Muscle of leg (tissue), 16 donors: ENCODE data around the gene MPDU1. TPM values are rescaled to one million over a fixed set of nuclear protein-coding genes. Genes with fewer than 3 reads are reported as not detected.

ENCODE experiments used
- DNase-seq: peaks from one replicate; pipeline ENCODE4 v3.0.0; 2013
- H3K27ac ChIP-seq: one replicate; pipeline ENCODE4 v1.5.1; 2013; ENCODE audit warnings: mild to moderate bottlenecking, low read length, control low read depth
- H3K27me3 ChIP-seq: one replicate; pipeline ENCODE4 v1.6.1; 2013; ENCODE audit warnings: low read length; ENCODE audit not compliant: control insufficient read depth, insufficient read depth
- H3K36me3 ChIP-seq: one replicate; pipeline ENCODE4 v1.6.1; 2013; ENCODE audit warnings: low read length; ENCODE audit not compliant: control insufficient read depth, insufficient read depth
- H3K4me1 ChIP-seq: one replicate; pipeline ENCODE4 v1.6.1; 2013; ENCODE audit warnings: low read length; ENCODE audit not compliant: control insufficient read depth, insufficient read depth
- H3K4me3 ChIP-seq: one replicate; pipeline ENCODE4 v1.5.1; 2013; ENCODE audit warnings: low read length, control low read depth
- H3K9me3 ChIP-seq: replicated peaks from 2 replicates; pipeline ENCODE4 v1.6.1; 2013; ENCODE audit warnings: low read depth, low read length; ENCODE audit not compliant: control insufficient read depth
- WGBS: methylation state at CpG from one replicate; pipeline ENCODE4 v1.1.5; 2013; ENCODE audit warnings: missing lambda C conversion rate; ENCODE audit not compliant: insufficient coverage; 5-methylcytosine and 5-hydroxymethylcytosine counted together
- long read RNA-seq, 11 donors: transcript quantifications; one replicate each; lab custom pipeline, GENCODE V29; 2026
- polyA plus RNA-seq, 8 donors: library from polyadenylated mRNA; unstranded; fragments of 120-200 nt; gene quantifications; one replicate each; pipeline versions ENCODE4 v1.2.1 to v1.2.3, GENCODE V29; 2013; ENCODE audit warnings: inconsistent platforms in 1 of 8, low replicate concordance in 1 of 8; ENCODE audit not compliant: insufficient read length in 8 of 8, insufficient read depth in 1 of 8
- total RNA-seq: library from RNA; stranded (reverse); fragments of 120-200 nt; gene quantifications from one replicate; pipeline ENCODE4 v1.2.4, GENCODE V29; 2013

The MPDU1 gene
- total RNA-seq, result 34.4 TPM
- 10 to 100 TPM; 43.2 to 63.6 (median 50.2) TPM for polyA plus RNA-seq
- long read RNA-seq, donor 1, partial matches to known transcripts, result 0 of 7 reads
- long read RNA-seq, donor 1, other reads (novel, unspliced or antisense), result 0 of 7 reads
- long read RNA-seq, donor 2, partial matches to known transcripts, result 0 of 1 reads
- long read RNA-seq, donor 2, other reads (novel, unspliced or antisense), result 0 of 1 reads
- long read RNA-seq, donor 3, transcript MPDU1-201 (7 exons, 1,601 nt), result major isoform, 13 of 23 reads
- long read RNA-seq, donor 3, partial matches to known transcripts, result 7 of 23 reads
- long read RNA-seq, donor 3, other reads (novel, unspliced or antisense), result 0 of 23 reads
- long read RNA-seq, donor 4, transcript MPDU1-201 (7 exons, 1,601 nt), result major isoform, 10 of 16 reads
- long read RNA-seq, donor 4, transcript MPDU1-208 (2 exons, 1,195 nt), result minor isoform, 5 of 16 reads
- long read RNA-seq, donor 4, partial matches to known transcripts, result 0 of 16 reads
- long read RNA-seq, donor 4, other reads (novel, unspliced or antisense), result 0 of 16 reads
- long read RNA-seq, donor 5, transcript MPDU1-201 (7 exons, 1,601 nt), result major isoform, 31 of 91 reads
- long read RNA-seq, donor 5, partial matches to known transcripts, result 43 of 91 reads
- long read RNA-seq, donor 5, other reads (novel, unspliced or antisense), result 6 of 91 reads
- long read RNA-seq, donor 6, transcript MPDU1-201 (7 exons, 1,601 nt), result major isoform, 36 of 45 reads
- long read RNA-seq, donor 6, partial matches to known transcripts, result 0 of 45 reads
- long read RNA-seq, donor 6, other reads (novel, unspliced or antisense), result 0 of 45 reads
- long read RNA-seq, donor 7, transcript MPDU1-201 (7 exons, 1,601 nt), result major isoform, 18 of 27 reads
- long read RNA-seq, donor 7, partial matches to known transcripts, result 0 of 27 reads
- long read RNA-seq, donor 7, other reads (novel, unspliced or antisense), result 0 of 27 reads
- long read RNA-seq, donor 8, transcript MPDU1-201 (7 exons, 1,601 nt), result major isoform, 8 of 14 reads
- long read RNA-seq, donor 8, partial matches to known transcripts, result 0 of 14 reads
- long read RNA-seq, donor 8, other reads (novel, unspliced or antisense), result 0 of 14 reads
- long read RNA-seq, donor 9, transcript MPDU1-201 (7 exons, 1,601 nt), result major isoform, 11 of 16 reads
- long read RNA-seq, donor 9, partial matches to known transcripts, result 0 of 16 reads
- long read RNA-seq, donor 9, other reads (novel, unspliced or antisense), result 0 of 16 reads
- long read RNA-seq, donor 10, transcript MPDU1-201 (7 exons, 1,601 nt), result major isoform, 29 of 48 reads
- long read RNA-seq, donor 10, partial matches to known transcripts, result 11 of 48 reads
- long read RNA-seq, donor 10, other reads (novel, unspliced or antisense), result 0 of 48 reads
- long read RNA-seq, donor 11, transcript MPDU1-201 (7 exons, 1,601 nt), result major isoform, 9 of 13 reads
- long read RNA-seq, donor 11, partial matches to known transcripts, result 0 of 13 reads
- long read RNA-seq, donor 11, other reads (novel, unspliced or antisense), result 0 of 13 reads

- peaks cover 43% of the 10 kb centered on the region for H3K36me3 ChIP-seq
- peak within 1 kb of the TSS; percentile 97 for H3K27ac ChIP-seq
- H3K9me3 ChIP-seq, result no peaks in the 10 kb centered on the region
- H3K4me3 ChIP-seq, result peak within 1 kb of the TSS; percentile 62
- WGBS, result 2% methylated on average over 56 of the region's 69 CpGs
- H3K4me1 ChIP-seq, result peaks cover 64% of the 10 kb centered on the region
- no peaks in the 10 kb centered on the region for H3K27me3 ChIP-seq
- DNase-seq, result peak; percentile 100
These were observed at the start of gene MPDU1 for GRCh38 chr17:7583253-7584109. MPDU1 (plus strand) TSS chr17:7583852; CDS start chr17:7583863, 11 bp downstream.

DNA sequence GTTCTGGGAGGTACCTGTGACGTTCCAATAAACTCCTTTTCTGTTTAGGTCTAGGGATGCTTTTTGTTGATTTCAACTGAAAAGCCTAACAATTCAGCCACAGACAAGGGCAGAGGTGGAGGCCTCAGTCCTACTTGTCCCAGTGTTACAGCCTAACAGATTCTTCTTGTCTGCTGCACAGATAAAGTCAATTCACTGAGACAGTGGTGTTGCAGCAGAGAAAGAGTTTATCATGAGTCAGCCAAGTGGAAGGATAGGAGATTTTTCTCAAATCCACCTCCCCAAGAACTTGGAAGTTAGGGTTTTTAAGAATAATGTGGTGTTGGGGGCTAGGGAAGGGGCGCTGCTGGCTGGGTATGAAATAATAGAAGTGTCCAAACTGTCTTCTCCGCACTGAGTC, 45.6 kb upstream of the MPDU1 start:
- WGBS, result no CpG with 5 or more reads among the region's 3 CpGs
- H3K9me3 ChIP-seq, result peaks cover 6% of the 10 kb centered on the region
- no peaks in the 10 kb centered on the region for H3K4me1 ChIP-seq
- no peaks in the 10 kb centered on the region for H3K36me3 ChIP-seq
- DNase-seq, result no peak
- H3K4me3 ChIP-seq, result no peak overlapping the region
- H3K27me3 ChIP-seq, result peaks cover 2% of the 10 kb centered on the region
- H3K27ac ChIP-seq, result no peak overlapping the region

GRCh38 chr17:7538891-7539545, 44.6 kb upstream of the MPDU1 start:
- Histone ChIP-seq H3K27ac (no peak overlapping the region), H3K4me1 (no peaks in the 10 kb centered on the region), H3K27me3 (peaks cover 2% of the 10 kb centered on the region), H3K9me3 (peaks cover 6% of the 10 kb centered on the region), H3K4me3 (no peak overlapping the region), H3K36me3 (no peaks in the 10 kb centered on the region)
- no peak for DNase-seq
- 48% methylated on average over 6 of the region's 11 CpGs for WGBS

DNA sequence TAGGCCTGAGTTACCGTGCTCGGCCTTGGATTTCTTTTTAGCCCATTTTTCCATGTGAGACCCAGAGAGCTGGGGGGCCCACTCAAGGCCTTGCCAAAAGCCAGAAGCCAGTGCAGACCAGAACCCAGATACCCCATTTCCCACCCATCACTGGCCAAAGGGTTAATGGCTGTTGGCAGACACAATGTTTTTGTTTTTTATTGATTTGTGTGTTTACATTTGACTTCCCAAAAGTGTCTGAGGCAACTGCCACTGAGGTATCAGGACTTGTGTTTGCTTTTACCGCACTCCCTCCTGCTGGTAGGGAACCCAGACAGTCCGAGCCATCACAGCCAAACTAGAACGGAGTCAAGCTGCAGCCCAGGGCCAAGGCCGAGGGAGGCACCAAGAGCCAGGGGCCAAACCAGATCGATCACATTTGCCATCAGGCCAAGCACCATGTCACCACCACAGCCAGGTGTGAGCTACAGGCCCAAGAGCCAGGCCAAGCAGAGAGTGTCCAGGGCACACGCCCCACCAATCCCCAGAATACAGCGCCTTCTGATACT, 42.5 kb upstream of the MPDU1 start:
- no peak for DNase-seq
- Histone ChIP-seq H3K27ac (no peak overlapping the region), H3K27me3 (peaks cover 2% of the 10 kb centered on the region), H3K4me3 (no peak overlapping the region), H3K4me1 (no peaks in the 10 kb centered on the region), H3K36me3 (no peaks in the 10 kb centered on the region), H3K9me3 (peaks cover 6% of the 10 kb centered on the region)
- 84% methylated on average over 7 of the region's 9 CpGs for WGBS

GRCh38 chr17:7544911-7545310, 38.7 kb upstream of the MPDU1 start:
- no peak overlapping the region for H3K27ac ChIP-seq
- peak; percentile 32 for DNase-seq
- 80% methylated on average over 1 of the region's 6 CpGs for WGBS
- H3K9me3 ChIP-seq, result no peaks in the 10 kb centered on the region
- H3K27me3 ChIP-seq, result no peaks in the 10 kb centered on the region
- no peak overlapping the region for H3K4me3 ChIP-seq
- peaks cover 11% of the 10 kb centered on the region for H3K4me1 ChIP-seq
- H3K36me3 ChIP-seq, result no peaks in the 10 kb centered on the region

GRCh38 chr17:7548585-7549400, 34.9 kb upstream of the MPDU1 start, which contains the start of gene TNFSF12:
TNFSF12 (plus strand) TSS chr17:7549058; CDS start chr17:7549154, 96 bp downstream.
- 2% methylated on average over 50 of the region's 65 CpGs for WGBS
- peak; percentile 78 for DNase-seq
- H3K4me1 ChIP-seq, result peaks cover 19% of the 10 kb centered on the region

GRCh38 chr17:7549401-7550055, 34.1 kb upstream of the MPDU1 start:
- H3K27ac ChIP-seq, result peak overlapping the region; percentile 79
- 38% methylated on average over 20 of the region's 20 CpGs for WGBS
- DNase-seq, result no peak
- H3K9me3 ChIP-seq, result no peaks in the 10 kb centered on the region
- no peaks in the 10 kb centered on the region for H3K27me3 ChIP-seq
- H3K36me3 ChIP-seq, result peaks cover 6% of the 10 kb centered on the region
- H3K4me3 ChIP-seq, result peak overlapping the region; percentile 72
- H3K4me1 ChIP-seq, result peaks cover 19% of the 10 kb centered on the region

More at GRCh38 chr17:7548585-7549400, 34.9 kb upstream of the MPDU1 start, which contains the start of gene TNFSF12:
- Histone ChIP-seq H3K27me3 (no peaks in the 10 kb centered on the region), H3K27ac (peak within 1 kb of the TSS; percentile 79), H3K36me3 (peaks cover 6% of the 10 kb centered on the region), H3K9me3 (no peaks in the 10 kb centered on the region), H3K4me3 (peak within 1 kb of the TSS; percentile 72)
